Measurements from ENCODE around the gene ALCAM.
A peak's percentile ranks its signal among the peaks of the same experiment; 100 is the strongest.

ALCAM gene

DNA sequence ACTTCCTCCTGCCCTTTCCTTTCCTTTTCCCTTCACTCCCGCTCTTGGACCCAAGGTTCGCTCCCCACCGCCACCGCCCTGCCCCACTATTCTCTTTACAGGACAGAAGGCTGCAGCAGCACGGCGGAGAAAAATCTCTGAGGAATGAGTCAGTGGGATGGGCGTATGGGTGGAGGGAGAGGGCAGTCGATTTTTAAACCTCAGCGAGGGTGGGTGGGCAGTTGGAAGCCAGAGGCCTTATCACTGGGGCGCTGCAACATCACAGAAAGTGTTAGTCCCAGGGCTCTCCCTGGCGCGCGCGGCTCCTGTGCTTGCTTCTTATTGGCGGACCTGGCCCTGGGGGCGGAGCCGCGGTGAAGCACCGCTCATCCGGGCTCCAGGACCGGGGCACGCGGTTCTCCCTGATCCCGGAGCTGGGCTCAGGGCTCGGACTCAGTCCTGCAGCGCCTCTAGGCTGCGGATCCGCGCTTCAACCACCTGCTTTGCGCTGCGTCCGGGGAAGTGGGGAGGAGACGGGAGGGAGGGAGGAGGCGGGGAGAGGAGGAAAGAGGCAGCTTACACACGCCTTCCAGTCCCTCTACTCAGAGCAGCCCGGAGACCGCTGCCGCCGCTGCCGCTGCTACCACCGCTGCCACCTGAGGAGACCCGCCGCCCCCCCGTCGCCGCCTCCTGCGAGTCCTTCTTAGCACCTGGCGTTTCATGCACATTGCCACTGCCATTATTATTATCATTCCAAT, at the start of gene ALCAM:
TSS of gene ALCAM (plus strand) at position 584 of the 737 bp plus-strand sequence.
- Histone ChIP-seq H3K4me1 (ENCODE audit: low read depth, poor library complexity, severe bottlenecking) (peaks cover 9% of the 10 kb centered on the region), H3K27me3 (ENCODE audit: insufficient read depth, low read depth) (peaks cover 5% of the 10 kb centered on the region; the same call in 1 of the 2 replicates), H3K4me2 (peak within 1 kb of the TSS; percentile 82), H3K9ac (no peak within 1 kb of the TSS), H3K4me3 (IDR thresholded peaks at IDR 0.05; ENCODE audit: insufficient read depth, low read depth, low read length) (peak within 1 kb of the TSS; percentile 31), H3K27ac (no peak within 1 kb of the TSS), H3K79me2 (ENCODE audit: insufficient read depth, low read depth) (no peaks in the 10 kb centered on the region), H3K36me3 (ENCODE audit: insufficient read depth) (no peaks in the 10 kb centered on the region), H2AFZ (ENCODE audit: low read depth) (peak within 1 kb of the TSS; percentile 89), H4K20me1 (ENCODE audit: insufficient read depth) (no peaks in the 10 kb centered on the region)
- TF ChIP-seq, protein P1, sequence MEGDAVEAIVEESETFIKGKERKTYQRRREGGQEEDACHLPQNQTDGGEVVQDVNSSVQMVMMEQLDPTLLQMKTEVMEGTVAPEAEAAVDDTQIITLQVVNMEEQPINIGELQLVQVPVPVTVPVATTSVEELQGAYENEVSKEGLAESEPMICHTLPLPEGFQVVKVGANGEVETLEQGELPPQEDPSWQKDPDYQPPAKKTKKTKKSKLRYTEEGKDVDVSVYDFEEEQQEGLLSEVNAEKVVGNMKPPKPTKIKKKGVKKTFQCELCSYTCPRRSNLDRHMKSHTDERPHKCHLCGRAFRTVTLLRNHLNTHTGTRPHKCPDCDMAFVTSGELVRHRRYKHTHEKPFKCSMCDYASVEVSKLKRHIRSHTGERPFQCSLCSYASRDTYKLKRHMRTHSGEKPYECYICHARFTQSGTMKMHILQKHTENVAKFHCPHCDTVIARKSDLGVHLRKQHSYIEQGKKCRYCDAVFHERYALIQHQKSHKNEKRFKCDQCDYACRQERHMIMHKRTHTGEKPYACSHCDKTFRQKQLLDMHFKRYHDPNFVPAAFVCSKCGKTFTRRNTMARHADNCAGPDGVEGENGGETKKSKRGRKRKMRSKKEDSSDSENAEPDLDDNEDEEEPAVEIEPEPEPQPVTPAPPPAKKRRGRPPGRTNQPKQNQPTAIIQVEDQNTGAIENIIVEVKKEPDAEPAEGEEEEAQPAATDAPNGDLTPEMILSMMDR (conservative IDR thresholded peaks at IDR 0.05; ENCODE audit: low read depth, low read length), result no peak

- TF ChIP-seq, protein P1 (conservative IDR thresholded peaks at IDR 0.05; ENCODE audit: low read depth, low read length), result no peak
- Histone ChIP-seq H3K4me1 (ENCODE audit: low read depth, poor library complexity, severe bottlenecking) (peaks cover 4% of the 10 kb centered on the region), H3K36me3 (ENCODE audit: insufficient read depth) (no peaks in the 10 kb centered on the region), H3K79me2 (ENCODE audit: insufficient read depth, low read depth) (no peaks in the 10 kb centered on the region), H2AFZ (ENCODE audit: low read depth) (no peak overlapping the region), H3K9ac (no peak overlapping the region), H3K27me3 (ENCODE audit: insufficient read depth, low read depth) (no peaks in the 10 kb centered on the region), H4K20me1 (ENCODE audit: insufficient read depth) (no peaks in the 10 kb centered on the region), H3K27ac (no peak overlapping the region), H3K4me2 (no peak overlapping the region), H3K4me3 (IDR thresholded peaks at IDR 0.05; ENCODE audit: insufficient read depth, low read depth, low read length) (no peak overlapping the region)
Observed at GRCh38 chr3:105317841-105318240, 48.9 kb upstream of the ALCAM start.

DNA sequence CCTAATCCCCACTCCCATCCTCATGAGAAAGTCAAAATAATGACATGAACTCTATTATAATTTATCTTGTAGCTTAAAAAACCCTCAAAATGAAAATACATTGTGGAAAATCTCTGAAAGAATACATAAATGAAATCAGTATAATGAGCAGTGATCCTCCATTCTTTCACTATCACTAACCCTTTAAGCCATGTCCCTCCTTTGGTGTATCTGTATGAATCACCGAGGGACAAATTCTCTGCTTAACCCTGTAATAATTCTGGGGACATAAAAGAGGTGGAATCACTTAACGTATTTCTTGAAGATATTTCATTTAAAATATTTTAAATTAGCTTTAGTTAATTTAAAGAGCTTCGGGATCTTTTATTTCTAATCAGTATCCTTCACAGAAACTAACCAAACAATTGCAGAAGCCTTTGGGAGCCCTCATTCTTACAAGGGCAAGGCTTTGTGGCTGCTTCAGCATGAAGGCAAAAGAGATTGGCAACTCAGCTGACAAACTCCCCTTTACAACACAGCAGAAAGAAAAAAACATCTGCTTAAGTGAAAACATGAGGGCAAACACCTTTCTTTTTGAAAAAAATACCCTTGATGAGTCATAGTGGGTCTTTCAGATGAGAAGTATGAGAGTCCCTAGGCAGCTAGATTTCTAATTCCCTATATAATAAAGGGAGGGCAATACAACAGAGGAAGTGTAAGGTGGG, 44.0 kb upstream of the ALCAM start:
- Histone ChIP-seq H3K4me1 (ENCODE audit: low read depth, poor library complexity, severe bottlenecking) (peaks cover 8% of the 10 kb centered on the region), H3K27ac (no peak overlapping the region), H3K36me3 (ENCODE audit: insufficient read depth) (no peaks in the 10 kb centered on the region), H3K9ac (no peak overlapping the region), H3K27me3 (ENCODE audit: insufficient read depth, low read depth) (no peaks in the 10 kb centered on the region), H3K4me2 (no peak overlapping the region), H4K20me1 (ENCODE audit: insufficient read depth) (no peaks in the 10 kb centered on the region), H3K79me2 (ENCODE audit: insufficient read depth, low read depth) (no peaks in the 10 kb centered on the region), H3K4me3 (IDR thresholded peaks at IDR 0.05; ENCODE audit: insufficient read depth, low read depth, low read length) (no peak overlapping the region), H2AFZ (ENCODE audit: low read depth) (no peak overlapping the region)
- TF ChIP-seq, protein P1 (conservative IDR thresholded peaks at IDR 0.05; ENCODE audit: low read depth, low read length), result no peak

DNA sequence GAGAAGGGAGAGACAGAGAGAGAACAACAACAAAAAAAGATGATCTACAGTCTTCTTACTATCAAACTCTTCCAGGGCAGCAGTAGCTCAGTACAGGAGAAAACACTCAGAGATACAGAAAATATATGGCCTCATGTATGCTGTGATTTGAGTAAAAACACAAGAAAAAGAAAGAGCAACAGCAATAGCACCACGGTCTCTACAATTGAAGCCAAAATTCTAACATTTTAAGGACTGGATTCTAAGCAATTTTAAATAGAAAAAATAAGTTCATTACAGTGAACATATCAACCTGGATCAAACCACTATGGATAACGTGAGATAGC, 43.5 kb upstream of the ALCAM start:
- H2AFZ ChIP-seq (ENCODE audit: low read depth), result no peak overlapping the region
- no peaks in the 10 kb centered on the region for H3K79me2 ChIP-seq (ENCODE audit: insufficient read depth, low read depth)
- H3K27me3 ChIP-seq (ENCODE audit: insufficient read depth, low read depth), result no peaks in the 10 kb centered on the region
- no peaks in the 10 kb centered on the region for H4K20me1 ChIP-seq (ENCODE audit: insufficient read depth)
- H3K27ac ChIP-seq, result no peak overlapping the region
- peaks cover 8% of the 10 kb centered on the region for H3K4me1 ChIP-seq (ENCODE audit: low read depth, poor library complexity, severe bottlenecking)
- H3K4me2 ChIP-seq, result no peak overlapping the region
- H3K4me3 ChIP-seq (IDR thresholded peaks at IDR 0.05; ENCODE audit: insufficient read depth, low read depth, low read length), result no peak overlapping the region
- no peaks in the 10 kb centered on the region for H3K36me3 ChIP-seq (ENCODE audit: insufficient read depth)
- TF ChIP-seq, protein P1 (conservative IDR thresholded peaks at IDR 0.05; ENCODE audit: low read depth, low read length), result no peak
- no peak overlapping the region for H3K9ac ChIP-seq

Measured in KMS-11 (cell line).